ENCODE measurements around the gene CAMK2D.

CAMK2D gene

DNA sequence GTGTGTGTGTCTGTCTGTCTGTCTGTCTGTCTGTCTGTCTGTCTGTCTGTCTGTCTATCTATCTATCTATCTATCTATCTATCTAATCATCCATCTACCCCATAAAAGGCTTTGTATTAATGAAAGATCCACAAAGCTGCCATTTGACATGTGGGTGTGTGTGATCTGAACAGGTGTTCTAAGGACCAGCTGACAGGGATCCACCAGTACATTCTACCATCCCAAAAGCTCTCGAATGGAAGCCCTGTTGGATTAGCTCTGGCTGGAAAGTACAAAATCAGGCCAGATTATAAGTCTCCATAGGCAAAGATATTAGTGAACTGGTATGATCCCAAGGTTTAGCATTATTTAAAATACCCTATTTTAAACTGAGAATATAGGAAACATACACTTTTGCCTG is 299.3 kb downstream of the CAMK2D start:
- no peak for DNase-seq

DNA sequence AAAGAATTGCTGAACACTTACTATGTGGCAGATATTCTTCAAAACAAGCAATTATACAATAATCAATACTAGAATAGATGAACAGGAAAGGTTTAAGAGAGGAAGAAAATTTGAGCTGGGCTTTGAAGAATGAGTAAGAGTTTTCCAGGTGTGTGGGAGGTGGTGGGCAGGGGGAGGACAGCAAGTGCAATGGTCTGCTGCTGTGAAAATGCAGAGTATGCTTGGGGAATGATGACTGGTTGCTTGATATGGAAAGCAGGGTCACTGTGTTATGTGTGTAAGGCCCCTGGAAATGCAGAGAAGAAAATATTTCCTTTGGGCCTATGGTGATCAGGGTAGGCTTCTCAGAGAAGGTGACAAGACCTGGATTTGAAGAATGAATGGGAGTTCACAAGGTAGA is 300.3 kb downstream of the CAMK2D start:
- no peak for DNase-seq

DNA sequence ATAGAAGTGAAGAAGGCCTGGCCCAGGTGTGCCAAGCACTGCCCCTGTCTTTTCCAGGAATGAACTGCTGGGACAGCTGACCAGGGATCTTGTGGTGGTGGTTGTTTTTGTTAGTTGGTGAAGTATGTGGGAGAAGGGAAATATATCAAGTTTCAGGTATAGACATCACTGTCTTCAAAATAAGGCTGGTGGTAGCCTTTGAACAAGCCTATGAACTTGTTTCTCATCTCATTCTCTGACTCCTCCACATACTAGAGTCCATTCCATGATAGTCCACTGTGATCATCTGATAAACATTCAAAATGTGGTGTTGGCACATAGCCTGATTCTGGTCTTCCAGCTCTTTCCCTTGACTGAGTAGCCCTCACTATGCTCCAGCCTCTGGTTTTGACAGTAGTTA is 303.7 kb downstream of the CAMK2D start:
- no peak for DNase-seq

DNA sequence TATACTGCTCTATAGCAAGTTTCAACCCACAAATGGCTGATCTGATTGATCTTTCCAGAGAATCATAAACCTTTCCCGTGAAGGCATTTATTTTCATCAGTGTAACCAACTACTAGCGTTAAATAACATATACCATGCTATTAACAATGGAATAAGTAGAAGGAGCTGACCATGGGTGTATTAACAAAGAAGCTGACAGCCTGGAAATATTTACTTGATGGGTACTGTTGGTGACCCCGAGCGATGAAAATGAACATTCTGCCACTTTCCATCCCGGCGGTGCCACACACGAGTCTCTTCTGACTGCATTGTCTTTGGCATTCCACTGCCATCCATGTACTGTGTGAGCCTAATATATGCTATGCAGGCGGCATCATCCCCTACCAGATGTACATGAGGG is 304.4 kb downstream of the CAMK2D start:
- DNase-seq: no peak

DNA sequence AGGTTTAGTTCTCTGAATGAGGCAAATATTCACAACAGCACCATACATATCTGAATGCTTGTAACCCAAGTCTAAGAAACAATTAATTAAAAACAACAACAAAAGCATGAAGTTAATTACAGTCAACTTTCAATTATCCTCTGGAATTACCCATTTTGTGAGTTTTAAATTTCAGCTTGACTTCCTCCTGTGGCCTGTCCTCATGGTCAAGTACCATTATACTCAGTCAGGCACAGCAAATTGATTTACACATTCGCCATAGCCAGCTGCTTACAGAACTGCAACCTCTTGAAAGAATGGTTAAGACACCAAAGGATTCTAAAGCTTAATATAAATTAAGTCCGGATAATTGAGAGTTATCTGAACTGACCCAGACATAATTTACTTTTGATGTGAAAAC is 306.5 kb downstream of the CAMK2D start:
- no peak for DNase-seq

DNA sequence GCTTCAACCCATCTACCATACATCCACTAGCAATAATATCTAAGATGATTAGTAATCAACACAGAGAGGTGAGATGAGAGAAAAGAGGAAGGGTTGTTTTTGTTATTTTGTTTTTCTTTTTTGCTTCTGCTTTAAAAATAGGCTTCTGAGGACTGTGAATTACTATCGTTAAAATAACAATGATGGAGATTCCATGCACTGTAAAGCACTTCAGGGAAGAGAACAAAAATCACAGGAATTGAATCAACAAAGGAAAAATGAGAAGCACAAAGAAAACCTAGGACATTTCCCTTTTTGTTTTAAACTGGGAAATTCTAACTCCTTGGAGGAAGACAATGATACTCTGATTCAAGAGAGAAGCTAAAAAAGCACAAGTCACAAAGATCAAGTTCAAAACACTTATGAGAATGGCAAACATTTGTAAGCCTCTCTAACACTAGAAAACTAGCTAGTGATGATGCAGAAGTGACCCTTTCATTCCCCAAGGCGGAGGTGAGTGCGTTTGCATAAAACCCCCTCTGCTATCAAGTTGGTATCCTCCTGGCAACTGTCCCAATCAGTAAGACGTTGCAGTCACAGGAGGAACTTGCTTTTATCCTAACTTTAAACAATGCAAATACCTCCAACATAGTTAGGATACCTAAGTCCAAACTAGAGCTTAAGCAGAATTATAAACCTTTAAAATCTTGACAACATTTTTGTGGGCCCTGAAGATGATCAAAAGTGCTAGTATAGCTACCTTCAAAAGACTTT is 308.5 kb downstream of the CAMK2D start:
- DNase-seq: no peak

DNA sequence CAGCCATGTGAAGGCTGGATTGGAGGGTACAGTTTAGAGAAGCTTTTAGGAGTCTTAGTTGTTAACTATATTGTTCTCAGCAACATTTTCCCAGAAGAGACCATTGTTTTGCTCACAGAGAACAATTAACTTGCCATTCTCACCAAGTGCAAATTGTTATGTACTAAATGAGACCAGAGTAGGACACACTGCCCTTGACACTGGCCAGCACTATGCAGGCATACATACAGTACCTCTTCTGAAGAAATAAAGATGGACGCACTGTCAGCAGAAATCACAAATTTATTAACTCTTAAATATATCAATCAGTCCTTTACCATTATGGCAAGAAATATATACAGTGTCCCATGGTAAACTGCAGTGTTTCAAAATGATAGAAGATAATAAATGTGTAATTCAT is 309.4 kb downstream of the CAMK2D start:
- no peak for DNase-seq

DNA sequence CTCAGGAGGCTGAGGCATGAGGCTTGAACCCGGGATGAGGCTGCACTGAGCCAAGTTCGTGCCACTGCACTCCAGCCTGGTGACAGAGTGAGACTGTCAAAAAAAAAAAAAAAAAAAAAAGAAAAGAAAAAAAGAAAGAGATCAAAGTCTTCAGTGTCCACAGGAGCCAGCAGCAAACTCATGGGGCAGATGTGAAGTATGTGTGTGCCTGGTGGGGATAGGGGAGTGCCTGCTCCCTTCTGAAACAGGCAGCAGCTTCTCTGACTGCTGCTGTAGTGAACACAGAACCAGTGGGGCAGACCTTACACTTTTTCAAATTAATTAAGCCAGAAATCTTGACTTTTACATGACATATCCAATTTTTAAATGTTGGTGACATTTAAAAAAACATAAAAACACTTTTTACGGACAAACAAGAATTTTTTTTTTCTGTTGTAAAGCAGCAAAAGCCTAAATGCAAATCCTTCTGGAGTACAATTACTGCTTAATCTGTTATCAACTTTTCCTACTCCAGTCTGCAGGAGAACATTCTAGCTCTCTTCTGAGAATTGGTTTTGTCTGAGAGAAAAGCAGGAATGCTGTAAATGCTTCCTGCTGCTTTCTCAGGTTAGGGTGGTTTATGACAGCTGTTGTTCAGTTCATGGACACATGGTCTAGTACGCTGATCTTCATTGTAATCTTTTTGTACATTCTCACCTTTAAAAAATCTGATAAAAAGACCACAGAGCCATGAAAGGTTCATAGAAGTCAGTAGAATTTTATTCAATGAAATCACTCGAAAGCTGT is 311.1 kb downstream of the CAMK2D start:
- DNase-seq: no peak

DNA sequence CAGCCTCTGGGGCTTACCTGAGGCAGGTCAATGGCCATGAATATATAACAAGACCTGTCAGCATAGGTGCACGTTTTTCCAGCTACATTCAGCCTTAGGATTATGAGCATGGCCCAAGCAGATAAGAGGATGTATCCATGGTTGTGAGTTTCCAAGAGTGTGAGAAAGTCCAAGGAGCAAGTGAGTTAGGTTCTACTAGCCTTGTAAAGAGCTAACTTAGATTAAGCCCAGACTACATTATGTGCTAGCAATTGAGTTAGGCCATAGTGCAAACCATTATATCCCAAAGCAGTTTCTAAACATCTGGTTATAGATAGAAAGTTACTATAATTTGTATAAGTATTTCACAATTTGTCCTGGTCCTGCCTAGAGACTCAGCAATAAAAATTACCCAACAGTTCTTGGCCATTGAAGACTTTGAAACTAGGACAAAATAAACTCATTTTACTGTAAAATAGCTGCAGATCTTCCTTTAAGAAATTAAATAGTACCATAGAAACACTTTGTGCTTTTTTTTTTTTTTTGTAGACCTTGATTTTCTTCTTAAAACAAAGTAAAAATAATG is 312.0 kb downstream of the CAMK2D start:
- no peak for DNase-seq

DNA sequence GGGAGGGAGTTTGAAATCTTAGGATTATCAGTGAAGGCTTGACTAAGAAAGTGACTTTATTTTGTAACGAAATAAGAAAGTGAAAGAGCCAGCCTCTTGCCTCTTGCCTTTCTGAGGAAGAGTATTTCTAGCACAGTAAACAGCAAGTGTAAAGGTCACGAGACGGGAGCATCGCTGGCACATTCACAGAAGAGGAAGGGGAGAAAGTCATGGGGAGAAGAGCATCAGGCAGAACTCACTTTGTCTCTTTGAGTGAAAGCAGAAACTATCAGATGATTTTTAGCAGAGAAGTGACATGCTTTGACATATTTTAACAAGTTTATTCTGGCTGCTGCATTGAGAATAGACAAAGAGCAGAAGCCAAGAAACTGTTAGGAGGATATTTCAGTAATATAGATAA is 313.8 kb downstream of the CAMK2D start:
- DNase-seq: peak; percentile 84

DNA sequence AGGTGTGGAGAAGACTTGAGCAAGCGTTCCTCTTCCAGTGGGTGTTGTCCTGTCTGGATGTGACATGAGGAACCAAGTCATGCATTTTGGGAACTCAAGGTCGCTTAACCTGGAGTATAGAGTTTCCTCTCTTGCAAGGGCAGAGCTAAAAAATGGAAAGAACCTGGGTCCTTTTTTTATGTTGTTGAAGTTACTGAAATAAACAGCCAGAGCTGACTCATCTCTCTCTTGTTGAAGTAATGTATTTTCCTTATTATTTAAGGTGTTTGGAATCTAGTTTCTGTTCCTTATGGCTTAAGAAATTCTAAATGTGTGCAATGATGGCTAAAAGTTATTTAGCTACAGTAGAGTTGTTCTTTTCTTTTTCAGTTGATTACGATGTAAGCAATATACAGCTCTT is 314.5 kb downstream of the CAMK2D start:
- DNase-seq: peak; percentile 46

DNA sequence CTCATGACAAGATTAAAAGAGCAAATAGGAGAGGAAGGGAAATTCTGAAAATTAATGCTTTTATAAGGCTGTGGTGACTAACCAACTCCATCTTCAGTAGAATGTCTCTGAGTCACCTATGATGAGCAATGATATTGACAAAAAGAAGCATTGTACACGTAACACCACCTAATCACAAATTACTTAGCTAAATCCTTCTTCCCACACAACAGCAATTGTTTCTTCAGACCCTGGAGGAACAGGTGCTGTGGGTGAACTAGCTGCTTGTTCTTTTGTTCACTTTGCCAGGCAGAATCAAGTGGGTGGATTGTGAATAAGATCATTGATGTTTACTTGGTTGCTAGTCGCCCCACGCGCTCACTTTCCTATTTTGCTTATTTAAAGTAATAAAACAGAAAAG is 315.5 kb downstream of the CAMK2D start:
- DNase-seq: peak; percentile 54

DNA sequence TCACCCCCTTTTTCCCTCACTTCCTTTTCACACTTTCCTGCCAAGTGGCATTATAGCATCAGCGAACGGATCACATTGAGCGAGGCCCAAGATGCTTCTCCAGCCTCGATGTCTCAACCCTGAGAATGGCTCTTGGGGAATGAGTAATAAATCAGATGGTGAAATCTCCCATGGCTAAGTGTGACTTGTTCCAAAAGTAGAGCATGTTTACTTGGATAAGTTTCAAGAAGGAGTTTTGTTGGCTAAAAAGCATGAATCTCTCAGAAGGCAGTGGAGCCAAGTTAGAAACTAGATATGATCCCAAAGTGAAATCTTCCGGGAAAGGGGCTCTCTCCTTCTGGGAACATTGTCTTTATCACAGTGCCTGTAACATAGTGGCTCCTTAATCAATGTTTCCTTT is 316.3 kb downstream of the CAMK2D start:
- DNase-seq: peak; percentile 61

DNA sequence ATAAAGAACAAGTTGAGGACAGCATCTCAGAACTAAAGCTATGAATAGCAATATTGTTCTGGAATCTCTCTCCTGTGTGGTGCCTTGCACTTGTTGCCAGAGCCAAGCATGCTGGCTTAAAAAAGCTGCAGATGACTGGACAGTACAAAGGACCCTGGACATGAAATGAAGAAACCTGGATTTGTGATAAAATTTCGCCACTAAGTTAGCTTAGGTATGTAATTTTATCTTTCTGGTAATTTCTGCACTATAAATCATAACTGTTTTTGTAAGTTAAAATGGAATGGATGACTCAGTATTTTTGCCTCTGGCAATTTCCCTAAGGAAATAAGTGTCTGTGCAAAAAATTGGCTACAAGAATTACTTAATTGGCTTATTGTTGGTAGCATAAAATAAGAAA is 317.2 kb downstream of the CAMK2D start:
- no peak for DNase-seq

DNA sequence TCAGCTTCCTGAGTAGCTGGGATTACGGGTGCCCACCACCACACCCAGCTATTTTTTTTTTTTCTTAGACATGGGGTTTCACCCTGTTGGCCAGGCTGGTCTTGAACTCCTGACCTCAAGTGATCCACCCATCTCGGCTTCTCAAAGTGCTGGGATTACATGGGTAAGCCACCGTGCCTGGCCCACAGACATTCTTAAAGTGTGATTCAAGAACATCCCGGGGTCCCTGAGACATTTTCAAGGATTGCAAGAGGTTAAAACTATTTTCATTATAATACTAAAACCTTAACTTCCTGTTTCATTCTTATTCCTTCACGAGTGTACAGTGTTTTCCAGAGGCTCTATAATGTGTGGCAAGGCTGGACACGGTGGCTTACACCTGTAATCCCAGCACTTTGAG is 318.7 kb downstream of the CAMK2D start:
- DNase-seq: peak; percentile 15

DNA sequence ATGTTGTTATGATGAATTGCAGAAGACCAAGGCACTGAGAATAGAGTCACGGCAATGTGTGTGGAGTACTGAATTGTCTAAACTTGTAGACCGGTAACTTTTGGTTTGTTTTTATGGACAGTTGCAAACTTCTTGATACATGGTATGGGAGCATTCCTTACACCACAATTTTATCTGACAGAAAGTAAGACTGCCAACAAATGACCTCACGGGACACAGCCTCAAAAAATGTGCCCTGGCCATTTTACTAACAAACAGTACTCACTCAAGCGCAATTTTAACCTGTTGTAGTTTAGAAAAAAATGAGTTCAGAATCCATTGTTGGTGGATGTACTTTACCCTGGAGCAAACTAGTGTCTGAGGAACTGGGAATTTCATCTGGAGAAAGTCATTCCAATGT is 321.2 kb downstream of the CAMK2D start:
- no peak for DNase-seq

DNA sequence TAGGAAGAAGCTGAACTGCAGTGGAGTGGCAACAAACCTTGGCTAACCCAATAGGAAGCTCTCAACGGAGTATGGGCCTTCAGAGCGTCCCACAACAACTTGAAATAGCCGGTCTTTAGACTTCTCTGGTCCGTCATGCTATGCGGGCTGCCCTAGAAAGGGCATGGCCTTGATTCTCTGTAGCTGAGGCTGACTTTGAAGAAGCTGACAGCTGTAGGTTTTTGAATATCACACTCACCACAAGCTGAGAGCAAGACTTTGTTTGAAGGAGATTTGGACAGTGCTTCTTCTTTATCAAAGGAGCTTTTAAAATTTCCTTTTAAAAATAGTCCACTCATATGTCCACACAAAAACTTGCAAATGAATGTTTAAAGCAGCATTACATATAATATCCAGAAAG is 322.9 kb downstream of the CAMK2D start:
- no peak for DNase-seq

DNA sequence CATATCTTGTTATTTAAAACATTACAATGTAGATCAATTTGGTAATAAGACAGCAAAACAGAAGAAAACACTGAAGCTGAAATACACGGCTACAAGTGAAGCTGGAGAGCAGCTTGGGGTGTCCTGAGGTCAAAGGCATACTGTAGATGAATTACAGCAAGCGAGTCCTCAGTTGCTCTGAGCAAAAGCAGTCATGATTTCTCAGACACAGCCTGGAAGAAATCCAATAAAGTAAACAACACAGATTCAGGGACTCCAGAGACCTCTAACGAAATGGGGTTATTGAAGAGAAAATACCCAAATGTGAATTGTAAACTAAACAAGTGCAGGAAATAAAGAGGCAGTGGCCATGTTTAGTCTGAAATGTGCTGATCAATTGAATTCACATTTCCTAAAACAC is 324.4 kb downstream of the CAMK2D start:
- DNase-seq: no peak

DNA sequence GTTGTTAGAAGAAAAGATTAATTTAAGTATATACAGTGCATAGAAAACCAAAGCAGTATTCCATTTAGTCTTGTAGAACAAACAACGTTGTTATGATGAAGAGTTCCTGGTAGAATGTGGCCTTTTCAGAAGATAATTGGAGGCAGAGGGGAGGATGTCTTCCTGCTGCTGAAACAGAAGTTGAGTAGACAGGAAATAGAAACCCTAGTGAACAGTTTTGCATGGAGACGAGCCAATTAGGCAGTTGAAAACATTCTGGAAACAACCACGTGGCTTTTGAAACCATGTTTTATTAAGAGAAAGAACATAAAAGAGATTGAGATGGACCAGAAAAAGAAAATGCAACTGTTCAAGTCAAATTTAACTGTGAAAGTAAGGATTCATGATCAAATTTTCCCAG is 325.2 kb downstream of the CAMK2D start:
- no peak for DNase-seq

DNA sequence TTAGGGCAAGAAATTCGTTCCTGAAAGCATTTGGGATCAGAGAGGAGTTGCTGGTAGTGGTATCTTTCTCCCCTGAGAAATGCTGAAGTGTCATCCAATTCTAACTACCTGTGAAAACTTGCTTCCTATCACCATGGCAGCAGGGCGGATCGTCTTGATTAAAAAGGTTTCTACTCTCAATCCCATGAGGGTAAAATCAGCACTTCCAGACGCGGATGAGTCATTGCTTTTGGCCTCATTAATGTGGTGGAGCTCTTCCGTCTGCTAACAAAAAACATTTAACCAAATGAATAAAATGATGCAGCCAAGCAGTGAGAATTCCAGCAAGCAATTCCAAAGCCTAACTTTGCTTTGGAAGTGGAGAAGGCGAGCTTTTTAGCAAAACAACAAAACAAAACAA is 325.6 kb downstream of the CAMK2D start:
- DNase-seq: no peak

DNA sequence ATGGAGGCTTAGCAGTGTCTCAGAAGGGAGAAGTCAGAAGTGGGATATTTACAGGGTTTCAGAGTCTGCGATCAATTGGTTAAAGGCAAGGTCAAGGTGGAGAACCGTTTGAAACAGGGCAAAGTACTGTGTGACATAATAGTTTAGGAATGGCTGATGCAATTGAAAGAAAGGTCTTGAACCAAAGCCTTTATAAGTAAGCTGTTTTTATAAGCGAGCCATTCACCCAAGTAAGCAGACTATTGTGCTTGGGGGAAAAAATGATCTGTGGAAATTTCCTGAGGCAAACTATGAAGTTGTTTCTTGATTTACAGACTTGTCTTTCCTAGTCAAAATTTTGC is 327.3 kb downstream of the CAMK2D start:
- DNase-seq: no peak

DNA sequence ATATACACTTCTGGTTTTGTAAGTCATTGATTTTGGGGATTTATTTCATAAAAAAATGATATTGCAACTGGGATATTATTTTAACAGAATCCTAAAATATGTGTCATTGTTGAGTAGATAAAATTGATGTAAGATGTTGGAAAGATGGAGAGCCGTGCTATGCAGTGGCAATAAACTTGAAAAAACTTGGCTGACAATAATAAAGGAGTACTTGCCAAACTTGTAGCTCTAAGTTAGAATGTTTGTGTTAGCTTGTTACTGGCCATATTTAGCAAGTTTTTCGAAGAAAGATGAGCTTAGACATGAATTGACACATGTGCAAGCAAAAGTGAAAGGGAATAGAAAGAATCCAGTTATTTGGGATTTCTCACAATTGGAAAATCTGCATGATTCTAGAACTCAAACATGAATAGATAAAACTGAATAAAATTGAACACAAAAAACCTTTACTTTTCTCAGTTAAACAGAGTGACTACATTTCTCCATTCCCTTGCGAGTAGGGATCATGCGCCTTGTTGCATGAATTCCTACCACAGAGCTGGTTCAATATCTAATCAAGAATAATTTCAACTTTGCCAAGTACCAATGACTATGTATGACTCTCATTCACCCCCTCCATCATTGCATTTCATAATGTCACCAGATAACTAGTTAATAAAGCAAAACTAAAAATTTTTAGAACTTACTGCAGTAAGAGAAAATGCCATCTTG is 327.8 kb downstream of the CAMK2D start:
- no peak for DNase-seq

DNA sequence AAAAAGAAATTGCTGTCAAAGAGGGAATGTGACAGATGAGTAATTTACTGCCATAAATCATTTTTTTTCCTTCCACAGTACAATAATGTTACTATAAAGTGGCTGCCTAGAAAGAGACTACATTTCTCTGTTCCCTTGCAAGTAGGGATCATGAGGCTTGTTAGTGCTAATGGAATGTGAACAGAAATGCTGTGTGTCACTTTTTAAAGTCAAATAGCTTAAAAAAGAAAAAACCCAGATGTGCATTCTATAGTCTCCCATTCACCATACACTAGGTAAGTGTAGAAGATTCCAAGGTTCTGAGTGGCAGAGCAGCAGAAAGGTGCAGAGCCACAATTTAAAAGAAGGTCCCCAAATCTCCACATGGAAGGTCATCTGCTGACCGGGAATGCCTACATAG is 328.4 kb downstream of the CAMK2D start:
- DNase-seq: no peak

DNA sequence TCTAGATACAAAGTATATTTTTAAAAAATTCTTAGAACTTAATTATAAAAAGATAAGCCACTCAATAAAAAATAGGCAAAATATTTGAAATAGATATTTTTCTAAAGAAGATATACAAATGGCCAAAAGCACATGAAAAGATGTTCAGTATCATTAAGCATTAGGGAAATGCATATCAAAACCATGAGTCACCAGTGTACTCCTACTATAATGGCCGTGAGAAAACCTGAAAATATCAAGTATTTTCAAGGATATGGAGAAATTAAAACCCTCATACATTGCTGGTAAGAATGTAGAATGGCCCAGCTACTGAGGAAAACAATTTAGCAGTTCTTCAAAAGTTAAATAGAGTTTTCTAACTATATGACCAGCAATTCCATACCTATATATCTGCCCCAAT is 337.9 kb downstream of the CAMK2D start:
- DNase-seq: no peak

Measured in inflammatory macrophage treated with lipopolysaccharide for 4 hours (primary cell).